Adrenal gland (tissue), 12 donors: ENCODE measurements around the gene ZFYVE19. TPM values are rescaled to one million over a fixed set of nuclear protein-coding genes. Genes with fewer than 3 reads are reported as not detected.

Source experiments
- DNase-seq, 7 donors: peaks; one replicate each; pipeline ENCODE4 v3.0.0-alpha.2; 2019 to 2020
- H3K27ac ChIP-seq, 5 donors: fragments of 200-600 bp; sonication (generic) in 4 of 5; 1 replicate in 3 of 5; 2 replicates in 2 of 5; pipeline versions ENCODE4 v1.5.1 to v1.8.0; 2016 to 2020; ENCODE audit warnings: mild to moderate bottlenecking in 1 of 5
- H3K27me3 ChIP-seq: fragments of 200-600 bp; 2 replicates; pipeline ENCODE4 v1.8.0; 2021
- H3K36me3 ChIP-seq, 2 donors: fragments of 200-600 bp; replicated peaks in 1 of 2; 1 replicate in 1 of 2; 2 replicates in 1 of 2; pipeline versions ENCODE4 v1.5.1 to v1.8.0; 2018 to 2022
- H3K4me1 ChIP-seq, 2 donors: fragments of 200-600 bp; replicated peaks in 1 of 2; 1 replicate in 1 of 2; 2 replicates in 1 of 2; pipeline versions ENCODE4 v1.5.1 to v1.8.0; 2018 to 2021
- H3K4me3 ChIP-seq, 4 donors: fragments of 200-600 bp; sonication (generic) in 3 of 4; one replicate each; pipeline ENCODE4 v1.5.1; 2016 to 2018
- H3K9me3 ChIP-seq, 3 donors: fragments of 200-600 bp; sonication (generic) in 1 of 3; replicated peaks in 1 of 3; 1 replicate in 2 of 3; 2 replicates in 1 of 3; pipeline versions ENCODE4 v1.5.1 to v1.8.0; 2016 to 2021
- CTCF ChIP-seq, 6 experiments: fragments of 450-650 bp in 4 of 6; fragments of 200-600 bp in 2 of 6; sonication (generic) in 1 of 6; IDR thresholded peaks; 1 replicate in 5 of 6; 2 replicates in 1 of 6; pipeline versions ENCODE4 v1.5.1 to v1.8.0; 2016 to 2021; ENCODE audit warnings: antibody characterized with exemption in 6 of 6, mild to moderate bottlenecking in 2 of 6, moderate library complexity in 1 of 6
- POLR2A ChIP-seq, 2 donors: fragments of 450-650 bp; IDR thresholded peaks; one replicate each; pipeline ENCODE4 v1.6.1; 2017; ENCODE audit warnings: antibody characterized with exemption in 2 of 2, mild to moderate bottlenecking in 2 of 2, moderate library complexity in 1 of 2
- WGBS, 4 donors: extraction: QIAGEN DNeasy Blood & Tissue Kit in 2 of 4; methylation state at CpG; one replicate each; pipeline versions ENCODE4 v1.1.5 to v1.1.7; 2013 to 2017; 5-methylcytosine and 5-hydroxymethylcytosine counted together
- intact Hi-C, 2 donors: fragments of 100-400 bp; cut with DNase I; formaldehyde crosslinking; loops; one replicate each; pipeline versions ENCODE4 v1.14.1 to v1.15.0; 2022 to 2023
- polyA plus RNA-seq, 3 donors: library from polyadenylated mRNA; stranded (reverse); fragments of 200-250 nt in 2 of 3; fragments of 350-450 nt in 1 of 3; fragmentation: Illumina TruSeq in 1 of 3; extraction: RNeasy Lipid Tissue Mini Kit (QIAGEN cat#74804) in 1 of 3; gene quantifications; one replicate each; pipeline ENCODE4 v1.2.3, GENCODE V29; 2013 to 2014
- total RNA-seq, 9 donors: library from RNA; depleted of rRNA in 4 of 9; stranded (reverse); fragments of >200 nt in 4 of 9; fragments of 120-200 nt in 1 of 9; fragmentation: NEBNext Ultra II Directional in 1 of 9; extraction: Animal tissue kit (Norgen Biotek cat#: 25700) in 1 of 9; gene quantifications; one replicate each; pipeline versions ENCODE4 v1.1.0 to v1.2.4, GENCODE V29; 2013 to 2023
- donor health status: healthy with polysubstance abuse.
- donor health status: Bipolar disorder and iron deficiency.
- donor health status: DM: yes; HTN: yes; CAD: no.
- donor health status: DM: no; HTN: no; CAD: no.
- donor health status: DM: no; HTN: no; CAD: no.
- donor health status: DM: yes; HTN: yes; CAD: no.

The ZFYVE19 gene
- total and polyA plus RNA-seq, 12 donors = 11.0 to 35.1 (median 24.7) TPM

DNA sequence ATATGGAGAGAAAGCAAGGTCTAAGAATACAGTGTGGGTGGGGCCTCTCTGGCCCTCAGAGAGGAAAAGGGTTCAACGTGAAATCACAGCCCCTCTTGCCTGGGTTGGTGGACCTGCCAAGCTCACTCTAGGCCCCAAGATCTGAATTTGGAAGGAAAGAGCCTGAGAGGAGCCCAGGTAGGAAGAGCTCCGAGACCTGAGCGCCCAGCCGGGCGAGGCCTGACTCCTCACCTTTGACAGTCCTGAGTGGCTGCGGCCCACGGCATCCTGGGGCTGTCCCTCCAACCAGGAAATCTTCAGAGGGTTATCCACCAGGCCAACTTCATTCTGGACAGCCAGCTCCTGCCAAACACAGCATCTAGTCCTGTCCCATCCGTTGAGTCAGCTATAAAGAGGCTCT, 33.4 kb upstream of the ZFYVE19 start:
- H3K4me3 ChIP-seq = no peak overlapping the region
- peaks cover 0 to 66% of the 10 kb centered on the region in 2 donors for H3K36me3 ChIP-seq
- peaks cover 5 to 12% of the 10 kb centered on the region in 2 donors for H3K4me1 ChIP-seq
- intact Hi-C loops = no loop called here
- WGBS, 4 donors = 90 to 97% (median 92%) methylated on average over 4 to 8 of the region's 8 CpGs
- H3K9me3 ChIP-seq = no peaks in the 10 kb centered on the region
- H3K27me3 ChIP-seq = no peaks in the 10 kb centered on the region
- no peak overlapping the region for H3K27ac ChIP-seq
- DNase-seq = no peak
- TF ChIP-seq POLR2A (IDR thresholded peaks at IDR 0.05) (no peak), CTCF (IDR thresholded peaks at IDR 0.05) (no peak)

GRCh38 chr15:40773902-40774301, 33.0 kb upstream of the ZFYVE19 start:
- Histone ChIP-seq H3K4me3 (no peak overlapping the region), H3K27me3 (no peaks in the 10 kb centered on the region), H3K27ac (no peak overlapping the region), H3K36me3 (peaks cover 0 to 70% of the 10 kb centered on the region in 2 donors), H3K9me3 (no peaks in the 10 kb centered on the region), H3K4me1 (peaks cover 5 to 11% of the 10 kb centered on the region in 2 donors)
- intact Hi-C loops = no loop called here
- DNase-seq = no peak
- TF ChIP-seq CTCF (IDR thresholded peaks at IDR 0.05) (no peak), POLR2A (IDR thresholded peaks at IDR 0.05) (no peak)
- WGBS, 4 donors = 95 to 97% (median 95%) methylated on average over 5 to 6 of the region's 6 CpGs; no CpG with 5 or more reads in 1 of the 4 donors

GRCh38 chr15:40775007-40775406, 31.9 kb upstream of the ZFYVE19 start:
- no peaks in the 10 kb centered on the region for H3K27me3 ChIP-seq
- no peaks in the 10 kb centered on the region for H3K9me3 ChIP-seq
- no peak for TF ChIP-seq CTCF (IDR thresholded peaks at IDR 0.05)
- no peak for TF ChIP-seq POLR2A (IDR thresholded peaks at IDR 0.05)
- WGBS, 4 donors = 92 to 95% (median 93%) methylated on average over 6 to 10 of the region's 10 CpGs
- H3K27ac ChIP-seq = no peak overlapping the region
- H3K4me3 ChIP-seq = no peak overlapping the region
- no peaks in the 10 kb centered on the region for H3K4me1 ChIP-seq
- H3K36me3 ChIP-seq = peaks cover 0 to 79% of the 10 kb centered on the region in 2 donors
- DNase-seq = no peak
- intact Hi-C loops = no loop called here

- H3K36me3 ChIP-seq = peaks cover 0 to 79% of the 10 kb centered on the region in 2 donors
- TF ChIP-seq POLR2A (IDR thresholded peaks at IDR 0.05) (no peak), CTCF (IDR thresholded peaks at IDR 0.05) (no peak)
- no peaks in the 10 kb centered on the region for H3K4me1 ChIP-seq
- whole genome bisulfite sequencing, 4 donors = 79 to 86% (median 85%) methylated on average over 10 to 14 of the region's 14 CpGs
- no peaks in the 10 kb centered on the region for H3K27me3 ChIP-seq
- no peak overlapping the region for H3K27ac ChIP-seq
- no peaks in the 10 kb centered on the region for H3K9me3 ChIP-seq
- peak in 4 of 7 donors; percentile 45 to 74 (median 54) for DNase-seq
- no peak overlapping the region for H3K4me3 ChIP-seq
- intact Hi-C loops = no loop called here
Observed at GRCh38 chr15:40775740-40776536, 31.0 kb upstream of the ZFYVE19 start.
